Prostate gland (tissue), 2 donors: ENCODE results near the gene COLEC11. TPM values are rescaled to one million over a fixed set of nuclear protein-coding genes. Genes with fewer than 3 reads are reported as not detected.

Experiments used
- DNase-seq: peaks from one replicate; pipeline ENCODE4 v3.0.0-alpha.2; 2019; ENCODE audit warnings: low spot score
- H3K27ac ChIP-seq, 2 donors: fragments of 200-600 bp; sonication (generic); 2 replicates each; pipeline ENCODE4 v1.5.1; 2017 to 2019
- H3K27me3 ChIP-seq: fragments of 200-600 bp; sonication (generic); replicated peaks from 2 replicates; pipeline ENCODE4 v1.5.1; 2019; ENCODE audit not compliant: insufficient read depth
- H3K36me3 ChIP-seq, 2 donors: fragments of 200-600 bp; sonication (generic); 1 replicate in 1 of 2; 2 replicates in 1 of 2; pipeline versions ENCODE4 v1.5.1 to v1.8.1; 2017 to 2019
- H3K4me1 ChIP-seq: fragments of 200-600 bp; sonication (generic); replicated peaks from 2 replicates; pipeline ENCODE4 v1.5.1; 2019
- H3K4me3 ChIP-seq, 2 donors: fragments of 200-600 bp; sonication (generic); 2 replicates each; pipeline ENCODE4 v1.5.1; 2017 to 2019
- H3K9me3 ChIP-seq: fragments of 200-600 bp; sonication (generic); 2 replicates; pipeline ENCODE4 v1.5.1; 2017
- POLR2A ChIP-seq: fragments of 450-650 bp; IDR thresholded peaks from one replicate; pipeline ENCODE4 v1.6.1; 2016; ENCODE audit warnings: antibody characterized with exemption, mild to moderate bottlenecking
- POLR2AphosphoS5 ChIP-seq: sonication (generic); formaldehyde crosslinking; IDR thresholded peaks from one replicate; pipeline ENCODE4 v1.6.1; 2017; ENCODE audit warnings: antibody characterized with exemption
- WGBS: methylation state at CpG from one replicate; pipeline ENCODE4 v1.1.5; 2018; 5-methylcytosine and 5-hydroxymethylcytosine counted together
- intact Hi-C: fragments of 100-400 bp; cut with DNase I; formaldehyde crosslinking; loops from one replicate; pipeline ENCODE4 v1.14.2; 2022
- total RNA-seq, 2 donors: library from RNA; depleted of rRNA; stranded (reverse); fragments of >200 nt; gene quantifications; one replicate each; pipeline ENCODE4 v1.1.0, GENCODE V29; 2016
- TF ChIP-seq, protein P1 (sequence below), 4 experiments: fragments of 200-600 bp in 2 of 4; fragments of 450-650 bp in 2 of 4; sonication (generic) in 2 of 4; IDR thresholded peaks; 1 replicate in 3 of 4; 2 replicates in 1 of 4; pipeline ENCODE4 v1.5.1; 2016 to 2019; ENCODE audit warnings: antibody characterized with exemption in 4 of 4, mild to moderate bottlenecking in 2 of 4, moderate library complexity in 2 of 4

COLEC11 gene
- total RNA-seq, 2 donors from 2014 or later, result 2.9 to 10.5 TPM

DNA sequence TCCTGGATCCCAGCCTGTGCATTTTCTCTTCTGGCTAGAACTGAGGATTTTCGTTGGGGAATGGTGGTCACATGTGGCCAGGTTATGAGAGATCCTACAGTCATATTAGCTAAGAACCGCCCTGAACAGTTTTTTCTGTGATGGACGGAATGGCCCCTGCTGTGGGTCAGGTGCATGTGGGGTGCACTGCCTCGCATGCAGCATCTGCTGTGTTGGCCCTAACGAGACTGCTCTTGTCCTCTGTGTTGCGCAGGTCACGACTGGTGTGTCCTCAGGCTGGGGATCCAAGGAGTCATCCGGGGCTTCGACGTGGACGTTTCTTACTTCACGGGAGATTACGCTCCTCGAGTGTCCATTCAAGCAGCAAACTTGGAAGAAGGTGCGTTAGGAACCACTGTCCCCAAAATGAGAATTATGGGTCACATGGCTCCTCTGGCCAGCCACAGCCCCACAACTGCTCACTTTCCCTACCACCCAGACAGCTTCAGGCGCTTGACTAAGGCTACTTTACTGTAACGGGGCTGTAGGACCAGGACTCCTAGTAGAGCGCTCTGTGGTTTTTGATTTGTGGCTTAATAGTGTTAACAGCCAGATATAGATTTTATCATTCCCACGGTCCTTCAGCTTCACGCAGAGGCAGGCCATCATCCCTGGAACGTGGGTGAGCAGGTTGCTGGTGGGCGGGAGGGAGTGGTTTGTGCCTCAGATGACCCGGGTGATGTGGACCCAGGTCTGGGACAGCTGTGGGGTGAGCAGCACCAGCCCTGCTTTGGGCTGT lies 84.9 kb downstream of the COLEC11 start:
- H3K27ac ChIP-seq, result no peak overlapping the region
- intact Hi-C loops, result no loop called here
- WGBS, result 78% methylated on average over 23 of the region's 23 CpGs
- no peak for DNase-seq
- no peaks in the 10 kb centered on the region for H3K36me3 ChIP-seq
- TF ChIP-seq POLR2A (no peak), POLR2AphosphoS5 (no peak)
- TF ChIP-seq, protein P1, sequence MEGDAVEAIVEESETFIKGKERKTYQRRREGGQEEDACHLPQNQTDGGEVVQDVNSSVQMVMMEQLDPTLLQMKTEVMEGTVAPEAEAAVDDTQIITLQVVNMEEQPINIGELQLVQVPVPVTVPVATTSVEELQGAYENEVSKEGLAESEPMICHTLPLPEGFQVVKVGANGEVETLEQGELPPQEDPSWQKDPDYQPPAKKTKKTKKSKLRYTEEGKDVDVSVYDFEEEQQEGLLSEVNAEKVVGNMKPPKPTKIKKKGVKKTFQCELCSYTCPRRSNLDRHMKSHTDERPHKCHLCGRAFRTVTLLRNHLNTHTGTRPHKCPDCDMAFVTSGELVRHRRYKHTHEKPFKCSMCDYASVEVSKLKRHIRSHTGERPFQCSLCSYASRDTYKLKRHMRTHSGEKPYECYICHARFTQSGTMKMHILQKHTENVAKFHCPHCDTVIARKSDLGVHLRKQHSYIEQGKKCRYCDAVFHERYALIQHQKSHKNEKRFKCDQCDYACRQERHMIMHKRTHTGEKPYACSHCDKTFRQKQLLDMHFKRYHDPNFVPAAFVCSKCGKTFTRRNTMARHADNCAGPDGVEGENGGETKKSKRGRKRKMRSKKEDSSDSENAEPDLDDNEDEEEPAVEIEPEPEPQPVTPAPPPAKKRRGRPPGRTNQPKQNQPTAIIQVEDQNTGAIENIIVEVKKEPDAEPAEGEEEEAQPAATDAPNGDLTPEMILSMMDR (IDR thresholded peaks at IDR 0.05), result no peak
- H3K4me1 ChIP-seq, result no peaks in the 10 kb centered on the region
- no peak overlapping the region for H3K4me3 ChIP-seq
- H3K9me3 ChIP-seq, result no peaks in the 10 kb centered on the region
- H3K27me3 ChIP-seq, result no peaks in the 10 kb centered on the region

DNA sequence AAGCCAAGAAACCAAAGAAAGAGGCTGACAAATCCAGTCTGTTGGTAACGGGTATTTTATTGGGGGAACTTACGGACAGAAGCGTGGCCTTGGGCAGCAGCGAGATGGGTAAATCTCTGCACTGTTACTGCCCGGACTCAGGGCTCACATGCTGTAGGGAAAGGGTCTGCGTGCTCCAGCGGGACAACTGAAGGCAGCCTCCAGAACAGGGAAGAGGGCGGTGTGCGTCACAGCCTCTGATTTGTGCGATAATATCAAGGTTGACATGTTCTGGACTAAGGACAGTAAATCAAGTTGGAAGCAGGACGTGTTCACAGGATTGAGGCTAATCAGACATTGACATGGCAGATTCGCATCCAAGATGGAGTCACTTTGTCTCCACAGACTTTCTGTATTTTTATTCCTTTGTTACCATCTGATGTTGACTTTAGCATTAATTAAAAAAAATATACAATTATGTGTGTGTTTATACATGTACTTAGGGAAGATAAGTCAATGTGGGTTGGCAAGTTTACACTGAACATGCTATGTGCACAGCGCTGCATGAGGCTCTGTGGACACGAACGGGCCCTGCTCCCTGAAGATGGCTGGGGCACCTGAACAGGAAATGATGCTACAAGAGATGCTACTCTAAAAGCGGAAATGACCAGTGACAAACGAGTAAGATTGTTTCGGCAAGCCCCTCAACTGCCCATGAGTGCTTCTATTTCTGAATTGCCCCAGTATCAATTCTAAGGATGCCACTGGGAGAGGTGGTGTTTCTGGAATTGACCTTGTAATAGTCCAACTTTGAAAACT lies 85.8 kb downstream of the COLEC11 start:
- WGBS, result 91% methylated on average over 18 of the region's 18 CpGs
- no peaks in the 10 kb centered on the region for H3K9me3 ChIP-seq
- H3K36me3 ChIP-seq, result no peaks in the 10 kb centered on the region
- TF ChIP-seq, protein P1 (IDR thresholded peaks at IDR 0.05), result no peak
- no peak for TF ChIP-seq POLR2A
- no peak for TF ChIP-seq POLR2AphosphoS5
- no peak overlapping the region for H3K4me3 ChIP-seq
- H3K27ac ChIP-seq, result no peak overlapping the region
- no peaks in the 10 kb centered on the region for H3K4me1 ChIP-seq
- H3K27me3 ChIP-seq, result no peaks in the 10 kb centered on the region
- intact Hi-C loops, result no loop called here
- no peak for DNase-seq

GRCh38 chr2:3681625-3682024 lies 86.7 kb downstream of the COLEC11 start:
- Histone ChIP-seq H3K36me3 (no peaks in the 10 kb centered on the region), H3K27ac (no peak overlapping the region), H3K4me1 (no peaks in the 10 kb centered on the region), H3K9me3 (no peaks in the 10 kb centered on the region), H3K27me3 (no peaks in the 10 kb centered on the region), H3K4me3 (no peak overlapping the region)
- 78% methylated on average over 5 of the region's 5 CpGs for WGBS
- no peak for DNase-seq
- intact Hi-C loops, result no loop called here
- TF ChIP-seq, protein P1 (IDR thresholded peaks at IDR 0.05), result no peak
- TF ChIP-seq POLR2AphosphoS5 (no peak), POLR2A (no peak)

DNA sequence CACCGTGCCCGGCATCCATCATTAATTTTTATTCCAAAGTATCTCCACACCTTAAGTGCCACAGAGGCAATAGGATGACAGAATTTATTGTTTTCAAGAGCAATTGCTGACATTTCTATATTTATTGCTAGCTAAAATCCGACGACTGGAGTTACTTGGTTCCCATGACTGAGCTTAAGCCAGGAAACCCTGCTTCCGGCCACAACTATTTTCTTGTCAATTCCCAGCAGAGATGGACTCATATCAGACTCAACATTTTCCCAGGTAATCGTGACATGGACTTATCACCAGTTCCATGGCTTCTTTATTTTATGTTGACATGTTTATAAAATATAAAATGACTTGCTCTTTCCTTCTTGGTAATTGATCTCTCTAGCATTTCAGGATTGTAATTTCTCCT lies 87.9 kb downstream of the COLEC11 start:
- no peak overlapping the region for H3K27ac ChIP-seq
- TF ChIP-seq, protein P1 (IDR thresholded peaks at IDR 0.05), result no peak
- TF ChIP-seq POLR2A (no peak), POLR2AphosphoS5 (no peak)
- DNase-seq, result no peak
- no peaks in the 10 kb centered on the region for H3K9me3 ChIP-seq
- 80% methylated on average over 6 of the region's 6 CpGs for WGBS
- intact Hi-C loops, result no loop called here
- no peaks in the 10 kb centered on the region for H3K4me1 ChIP-seq
- H3K27me3 ChIP-seq, result no peaks in the 10 kb centered on the region
- H3K4me3 ChIP-seq, result no peak overlapping the region
- H3K36me3 ChIP-seq, result no peaks in the 10 kb centered on the region
